CD4-positive, alpha-beta T cell treated with Interleukin-1 beta for 1 hour (primary cell): ENCODE data around the gene ADAMTS18.
"Not testable (repeated sequence)": the region's sequence is repeated elsewhere in the genome, so short reads cannot be mapped to it uniquely, and the experiment has no call there.

ENCODE experiments used
- DNase-seq, 2 donors: peaks; one replicate each; pipeline ENCODE4 v3.0.0-alpha.2; 2020 to 2022

Gene ADAMTS18

GRCh38 chr16:77434530-77435271 is at the start of gene ADAMTS18:
TSS of gene ADAMTS18 (minus strand) at chr16:77435034. CDS start at chr16:77434695, 339 bp downstream.
- DNase-seq, result no peak

- DNase-seq, result no peak
These were observed 46.0 kb upstream of the ADAMTS18 start for GRCh38 chr16:77480681-77481315.

- DNase-seq, result no peak
These were observed 37.4 kb upstream of the ADAMTS18 start for GRCh38 chr16:77472262-77472661.

- no peak for DNase-seq
These were observed 36.0 kb upstream of the ADAMTS18 start for GRCh38 chr16:77470851-77471250.

- no peak for DNase-seq
These were observed 34.8 kb upstream of the ADAMTS18 start for GRCh38 chr16:77469634-77470033.

GRCh38 chr16:77468831-77469230 is 34.0 kb upstream of the ADAMTS18 start:
- DNase-seq, result no peak

GRCh38 chr16:77467821-77468335 is 33.0 kb upstream of the ADAMTS18 start:
- no peak for DNase-seq

GRCh38 chr16:77463659-77464058 is 28.8 kb upstream of the ADAMTS18 start:
- DNase-seq, result not testable (repeated sequence)

- DNase-seq, result no peak
These were observed 28.1 kb upstream of the ADAMTS18 start for GRCh38 chr16:77462894-77463293.

GRCh38 chr16:77459534-77460254 is 24.9 kb upstream of the ADAMTS18 start:
- DNase-seq, result no peak

- no peak for DNase-seq
These were observed 22.2 kb upstream of the ADAMTS18 start for GRCh38 chr16:77457046-77457445.

- DNase-seq, result no peak
These were observed 17.4 kb upstream of the ADAMTS18 start for GRCh38 chr16:77452243-77452642.

GRCh38 chr16:77450790-77451487 is 16.1 kb upstream of the ADAMTS18 start:
- DNase-seq, result no peak

- no peak for DNase-seq
These were observed 14.4 kb upstream of the ADAMTS18 start for GRCh38 chr16:77449208-77449607.

- no peak for DNase-seq
These were observed 10.5 kb upstream of the ADAMTS18 start for GRCh38 chr16:77445324-77445723.

- no peak for DNase-seq
These were observed 9.3 kb upstream of the ADAMTS18 start for GRCh38 chr16:77444147-77444460.

- DNase-seq, result no peak
These were observed 8.7 kb upstream of the ADAMTS18 start for GRCh38 chr16:77443357-77444146.

GRCh38 chr16:77442078-77442477 is 7.2 kb upstream of the ADAMTS18 start:
- DNase-seq, result no peak

- DNase-seq, result no peak
These were observed 4.3 kb upstream of the ADAMTS18 start for GRCh38 chr16:77439106-77439505.

- DNase-seq, result no peak
These were observed 3.0 kb upstream of the ADAMTS18 start for GRCh38 chr16:77437859-77438258.

GRCh38 chr16:77435272-77435820 is 512 bp upstream of the ADAMTS18 start:
- no peak for DNase-seq

GRCh38 chr16:77434022-77434529 is 758 bp downstream of the ADAMTS18 start:
- no peak for DNase-seq
